ENCODE measurements around the gene SOS1.
"Not testable (repeated sequence)": the region's sequence is repeated elsewhere in the genome, so short reads cannot be mapped to it uniquely, and the experiment has no call there.

SOS1 gene

DNA sequence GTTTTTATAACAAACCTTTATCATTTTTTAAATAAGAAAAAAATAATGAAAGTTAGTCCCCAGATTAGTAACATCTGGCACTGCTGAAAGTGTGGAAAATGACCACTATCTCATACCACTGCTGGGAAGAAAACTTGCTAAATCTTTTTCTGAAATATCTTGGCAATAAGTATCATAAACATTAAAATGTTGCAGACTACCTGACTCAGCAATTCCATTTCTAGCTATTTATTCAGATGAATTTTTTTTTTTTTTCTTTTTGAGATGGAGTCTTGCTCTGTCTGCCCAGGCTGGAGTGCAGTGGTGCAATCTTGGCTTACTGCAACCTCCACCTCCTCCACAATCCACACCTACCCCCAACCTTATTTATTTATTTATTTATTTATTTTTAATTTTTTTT is 35.3 kb upstream of the SOS1 start:
- Histone ChIP-seq H3K27me3 (ENCODE audit: insufficient read depth, low read depth, severe bottlenecking) (no peaks in the 10 kb centered on the region), H3K4me3 (ENCODE audit: low read depth, low read length) (no peak overlapping the region), H3K27ac (no peak overlapping the region), H3K36me3 (no peaks in the 10 kb centered on the region), H3K9me3 (ENCODE audit: severe bottlenecking) (no peaks in the 10 kb centered on the region)
- no peak for TF ChIP-seq CTCF (IDR thresholded peaks at IDR 0.05; ENCODE audit: low read depth, low read length)
- no peak for DNase-seq

DNA sequence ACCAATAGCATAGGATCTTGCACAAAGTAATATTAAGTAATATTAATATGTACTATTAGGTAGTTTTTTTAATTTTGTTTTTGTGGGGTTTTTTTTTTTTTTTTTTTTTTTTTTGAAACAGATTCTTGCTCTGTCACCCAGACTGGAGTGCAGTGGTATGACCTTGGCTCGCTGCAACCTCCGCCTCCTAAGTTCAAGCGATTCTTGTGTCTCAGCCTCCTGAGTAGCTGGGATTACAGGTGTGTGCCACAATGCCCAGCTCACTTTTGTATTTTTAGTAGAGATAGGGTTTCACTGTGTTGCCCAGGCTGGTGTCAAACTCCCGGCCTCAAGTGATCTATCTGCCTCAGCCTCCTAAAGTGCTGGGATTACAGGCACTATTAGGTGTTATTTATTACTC is 34.7 kb upstream of the SOS1 start:
- H3K9me3 ChIP-seq (ENCODE audit: severe bottlenecking); H3K27ac ChIP-seq; H3K27me3 ChIP-seq (ENCODE audit: insufficient read depth, low read depth, severe bottlenecking); H3K4me3 ChIP-seq (ENCODE audit: low read depth, low read length); H3K36me3 ChIP-seq; DNase-seq: not testable (repeated sequence)

GRCh38 chr2:39154944-39155343 is 34.1 kb upstream of the SOS1 start:
- DNase-seq: no peak
- Histone ChIP-seq H3K27ac (no peak overlapping the region), H3K4me3 (ENCODE audit: low read depth, low read length) (no peak overlapping the region), H3K9me3 (ENCODE audit: severe bottlenecking) (no peaks in the 10 kb centered on the region), H3K27me3 (ENCODE audit: insufficient read depth, low read depth, severe bottlenecking) (no peaks in the 10 kb centered on the region), H3K36me3 (no peaks in the 10 kb centered on the region)
- no peak for TF ChIP-seq CTCF (IDR thresholded peaks at IDR 0.05; ENCODE audit: low read depth, low read length)

DNA sequence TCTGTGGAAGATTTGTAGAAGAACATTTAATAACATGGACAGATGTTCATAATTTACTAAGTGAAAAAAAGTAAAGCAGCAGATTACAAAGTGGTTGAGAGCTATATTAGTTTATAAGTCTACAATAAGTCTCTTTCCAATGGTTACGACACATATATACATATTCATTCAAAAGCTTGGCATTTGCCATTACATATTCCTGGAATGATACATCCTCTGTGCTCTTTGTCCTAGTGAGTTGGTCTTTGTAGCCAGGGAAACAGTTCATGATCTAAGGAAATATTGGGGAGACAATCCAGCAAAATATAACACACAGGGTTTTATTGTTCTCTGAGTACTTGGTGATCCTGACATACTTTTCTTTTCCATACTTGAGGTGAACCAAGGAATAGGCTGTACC is 32.5 kb upstream of the SOS1 start:
- DNase-seq: no peak
- no peaks in the 10 kb centered on the region for H3K27me3 ChIP-seq (ENCODE audit: insufficient read depth, low read depth, severe bottlenecking)
- no peak overlapping the region for H3K4me3 ChIP-seq (ENCODE audit: low read depth, low read length)
- H3K9me3 ChIP-seq (ENCODE audit: severe bottlenecking): no peaks in the 10 kb centered on the region
- no peaks in the 10 kb centered on the region for H3K36me3 ChIP-seq
- TF ChIP-seq CTCF (IDR thresholded peaks at IDR 0.05; ENCODE audit: low read depth, low read length): no peak
- H3K27ac ChIP-seq: no peak overlapping the region

DNA sequence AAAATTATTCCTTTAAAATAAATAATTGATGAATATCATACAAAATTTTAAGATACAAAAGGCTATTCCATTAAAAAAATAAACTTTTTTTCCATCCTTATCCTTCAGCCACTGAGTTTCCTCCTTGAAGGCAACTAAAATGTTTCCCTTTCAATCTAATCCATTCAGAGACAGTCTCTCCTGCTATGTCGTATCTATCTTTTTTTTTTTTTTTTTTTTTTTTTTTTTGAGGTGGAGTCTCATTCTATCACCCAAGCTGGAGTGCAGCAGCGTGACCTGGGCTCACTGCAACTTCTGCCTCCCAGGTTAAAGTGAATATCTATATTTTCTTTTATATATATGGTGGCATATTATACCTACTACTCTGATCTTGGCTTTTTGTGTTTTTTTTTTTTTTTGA is 31.7 kb upstream of the SOS1 start:
- Histone ChIP-seq H3K9me3 (ENCODE audit: severe bottlenecking) (no peaks in the 10 kb centered on the region), H3K27ac (no peak overlapping the region)

GRCh38 chr2:39150890-39151497 is 30.1 kb upstream of the SOS1 start:
- no peak for TF ChIP-seq CTCF (IDR thresholded peaks at IDR 0.05; ENCODE audit: low read depth, low read length)
- no peaks in the 10 kb centered on the region for H3K36me3 ChIP-seq
- H3K9me3 ChIP-seq (ENCODE audit: severe bottlenecking): no peaks in the 10 kb centered on the region
- H3K27ac ChIP-seq: no peak overlapping the region
- no peaks in the 10 kb centered on the region for H3K27me3 ChIP-seq (ENCODE audit: insufficient read depth, low read depth, severe bottlenecking)
- no peak for DNase-seq
- H3K4me3 ChIP-seq (ENCODE audit: low read depth, low read length): no peak overlapping the region

More for the DNA sequence above, 31.7 kb upstream of the SOS1 start:
- no peaks in the 10 kb centered on the region for H3K27me3 ChIP-seq (ENCODE audit: insufficient read depth, low read depth, severe bottlenecking)
- TF ChIP-seq CTCF (IDR thresholded peaks at IDR 0.05; ENCODE audit: low read depth, low read length): no peak
- no peak for DNase-seq
- H3K4me3 ChIP-seq (ENCODE audit: low read depth, low read length): no peak overlapping the region
- H3K36me3 ChIP-seq: no peaks in the 10 kb centered on the region
